ENCODE data around the gene ZHX3.

DNA sequence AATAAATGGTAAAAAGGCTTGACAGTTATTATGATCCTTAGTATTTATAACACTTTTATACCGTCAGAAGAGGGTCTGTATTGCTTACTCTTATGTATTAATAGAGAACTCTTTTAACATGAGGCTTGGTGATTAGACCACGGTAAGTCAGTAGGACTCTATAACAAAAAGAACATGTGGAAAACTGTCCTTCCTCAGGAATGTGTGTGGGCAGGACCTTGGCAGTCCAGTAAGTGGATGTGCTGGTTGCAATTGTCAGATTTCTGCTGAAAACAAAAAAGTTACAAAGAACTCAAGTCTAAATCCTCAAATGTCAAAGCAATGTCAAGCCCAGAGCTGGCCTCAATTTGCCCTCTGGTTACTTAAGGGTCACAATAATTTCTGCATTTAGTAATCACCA, 99.1 kb downstream of the ZHX3 start:
- TF ChIP-seq POLR2A (IDR thresholded peaks at IDR 0.05; ENCODE audit: low read length): no peak
- no peak for TF ChIP-seq GATA1 (IDR thresholded peaks at IDR 0.05; ENCODE audit: low read depth, low read length)

All from erythroblast (primary cell).